AG04450 (cell line): ENCODE data around the gene GRK2. TPM values are rescaled to one million over a fixed set of nuclear protein-coding genes. Genes with fewer than 3 reads are reported as not detected.

Source experiments
- CTCF ChIA-PET: fragments of 300-600, 350-600 bp; formaldehyde crosslinking; extraction: SDS; loops from one replicate; lab custom pipeline; 2022; ENCODE audit warnings: antibody characterized with exemption, inconsistent platforms; lab: Charles Lee
- POLR2A ChIA-PET: fragments of 350-600 bp; formaldehyde crosslinking; extraction: SDS; loops from one replicate; lab custom pipeline; 2021; ENCODE audit warnings: antibody characterized with exemption, inconsistent platforms; lab: Yijun Ruan, JAX
- DNase-seq: peaks from one replicate; pipeline ENCODE4 v3.0.0-alpha.2; 2011; ENCODE audit warnings: low read depth, low spot score
- H3K27ac ChIP-seq: one replicate; pipeline ENCODE4 v1.5.1; 2012; ENCODE audit warnings: low read depth, low read length, control low read depth
- H3K27me3 ChIP-seq: one replicate; pipeline ENCODE4 v1.6.0; 2012; ENCODE audit warnings: low read length; ENCODE audit not compliant: control insufficient read depth, insufficient read depth
- H3K4me3 ChIP-seq: 2 replicates; pipeline ENCODE4 v1.5.1; 2011; ENCODE audit warnings: mild to moderate bottlenecking, low read depth, low read length, control low read depth
- H3K9me3 ChIP-seq: 2 replicates; pipeline ENCODE4 v1.5.1; 2012; ENCODE audit warnings: low read length; ENCODE audit not compliant: control insufficient read depth, insufficient read depth
- CTCF ChIP-seq: IDR thresholded peaks from 2 replicates; pipeline ENCODE4 v1.5.1; 2011; ENCODE audit warnings: low read depth, low read length, control low read depth, inconsistent platforms
- polyA plus RNA-seq: library from polyadenylated mRNA; depleted of rRNA; stranded (reverse); fragments of >200 nt; gene quantifications from 2 replicates; pipeline ENCODE4 v1.2.3, GENCODE V29; 2011

GRK2 gene
- polyA plus RNA-seq, 1 experiment, result 17.3 TPM

GRCh38 chr11:67245046-67245445 lies 21.2 kb upstream of the GRK2 start:
- CTCF ChIA-PET, result no interaction called here
- Histone ChIP-seq H3K9me3 (no peaks in the 10 kb centered on the region), H3K4me3 (no peak overlapping the region), H3K27me3 (no peaks in the 10 kb centered on the region), H3K27ac (no peak overlapping the region)
- POLR2A ChIA-PET, result no interaction called here
- no peak for TF ChIP-seq CTCF
- no peak for DNase-seq

- Histone ChIP-seq H3K9me3 (no peaks in the 10 kb centered on the region), H3K4me3 (no peak overlapping the region), H3K27me3 (no peaks in the 10 kb centered on the region), H3K27ac (no peak overlapping the region)
- TF ChIP-seq CTCF, result no peak
- DNase-seq, result no peak
- CTCF ChIA-PET, result no interaction called here
- POLR2A ChIA-PET, result no interaction called here
Observed at GRCh38 chr11:67247946-67248550, 18.2 kb upstream of the GRK2 start.

- H3K9me3 ChIP-seq, result no peaks in the 10 kb centered on the region
- TF ChIP-seq CTCF, result no peak
- no peak overlapping the region for H3K4me3 ChIP-seq
- DNase-seq, result no peak
- no peaks in the 10 kb centered on the region for H3K27me3 ChIP-seq
- H3K27ac ChIP-seq, result no peak overlapping the region
- ChIA-PET CTCF (no interaction called here), POLR2A (no interaction called here)
Observed at GRCh38 chr11:67248653-67249052, 17.6 kb upstream of the GRK2 start.

GRCh38 chr11:67250059-67251043 lies 15.9 kb upstream of the GRK2 start:
- Histone ChIP-seq H3K4me3 (no peak overlapping the region), H3K9me3 (no peaks in the 10 kb centered on the region), H3K27me3 (no peaks in the 10 kb centered on the region), H3K27ac (no peak overlapping the region)
- no peak for TF ChIP-seq CTCF
- CTCF ChIA-PET, result interaction anchor here (1.4 kb wide), 1 partner anchor 101 kb away, joined by 3 read pairs; no protein-coding TSS in a partner anchor
- POLR2A ChIA-PET, result interaction anchor here (1.7 kb wide), 1 partner anchor 11 kb away, joined by 7 read pairs; no protein-coding TSS in a partner anchor
- no peak for DNase-seq

GRCh38 chr11:67251841-67252240 lies 14.4 kb upstream of the GRK2 start:
- no peaks in the 10 kb centered on the region for H3K9me3 ChIP-seq
- H3K4me3 ChIP-seq, result no peak overlapping the region
- POLR2A ChIA-PET, result no interaction called here
- CTCF ChIA-PET, result interaction anchor here (0.6 to 2.8 kb wide), 3 partner anchors 11 to 124 kb away, joined by 3 to 30 read pairs (median 3); no protein-coding TSS in a partner anchor
- no peak for TF ChIP-seq CTCF
- DNase-seq, result no peak
- no peaks in the 10 kb centered on the region for H3K27me3 ChIP-seq
- H3K27ac ChIP-seq, result no peak overlapping the region
